ENCODE measurements around the gene NEURL1B.

DNA sequence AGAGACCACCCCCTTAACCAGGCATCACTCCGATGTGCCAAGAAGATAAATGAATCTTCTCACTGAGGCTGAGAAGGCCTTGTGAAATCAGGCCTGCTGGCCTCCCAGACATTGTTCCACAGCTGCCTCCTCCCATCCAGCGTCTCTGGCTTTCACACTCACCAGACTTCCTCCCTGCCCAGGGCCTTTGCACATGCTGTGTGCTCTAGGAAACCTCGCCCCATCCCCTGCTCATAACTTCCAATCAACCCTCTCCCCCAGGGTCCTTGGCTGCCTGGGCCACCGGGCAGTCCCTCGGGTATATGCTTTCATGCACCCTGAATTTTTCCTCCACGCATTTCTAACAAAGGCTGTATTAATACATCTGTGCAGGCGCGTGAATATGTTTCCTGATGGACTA lies 71.5 kb downstream of the NEURL1B start:
- TF ChIP-seq, protein P1, sequence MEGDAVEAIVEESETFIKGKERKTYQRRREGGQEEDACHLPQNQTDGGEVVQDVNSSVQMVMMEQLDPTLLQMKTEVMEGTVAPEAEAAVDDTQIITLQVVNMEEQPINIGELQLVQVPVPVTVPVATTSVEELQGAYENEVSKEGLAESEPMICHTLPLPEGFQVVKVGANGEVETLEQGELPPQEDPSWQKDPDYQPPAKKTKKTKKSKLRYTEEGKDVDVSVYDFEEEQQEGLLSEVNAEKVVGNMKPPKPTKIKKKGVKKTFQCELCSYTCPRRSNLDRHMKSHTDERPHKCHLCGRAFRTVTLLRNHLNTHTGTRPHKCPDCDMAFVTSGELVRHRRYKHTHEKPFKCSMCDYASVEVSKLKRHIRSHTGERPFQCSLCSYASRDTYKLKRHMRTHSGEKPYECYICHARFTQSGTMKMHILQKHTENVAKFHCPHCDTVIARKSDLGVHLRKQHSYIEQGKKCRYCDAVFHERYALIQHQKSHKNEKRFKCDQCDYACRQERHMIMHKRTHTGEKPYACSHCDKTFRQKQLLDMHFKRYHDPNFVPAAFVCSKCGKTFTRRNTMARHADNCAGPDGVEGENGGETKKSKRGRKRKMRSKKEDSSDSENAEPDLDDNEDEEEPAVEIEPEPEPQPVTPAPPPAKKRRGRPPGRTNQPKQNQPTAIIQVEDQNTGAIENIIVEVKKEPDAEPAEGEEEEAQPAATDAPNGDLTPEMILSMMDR (IDR thresholded peaks at IDR 0.05): no peak
- TF ChIP-seq POLR2AphosphoS5 (IDR thresholded peaks at IDR 0.05; ENCODE audit: insufficient read depth in 1 of 2, low read depth in 1 of 2) (no peak), POLR2A (IDR thresholded peaks at IDR 0.05) (no peak)
